ENCODE results near the gene SPG11.

- no peak for TF ChIP-seq CTCF (IDR thresholded peaks at IDR 0.05)
- no peak for TF ChIP-seq POLR2AphosphoS5 (IDR thresholded peaks at IDR 0.05; ENCODE audit: low read depth, low read length)
Measured at GRCh38 chr15:44585633-44586032, 77.8 kb downstream of the SPG11 start.

All from Panc1 (cell line).